GM21447 (cell line): ENCODE measurements around the gene TBC1D5.
"Not testable (repeated sequence)": the region's sequence is repeated elsewhere in the genome, so short reads cannot be mapped to it uniquely, and the experiment has no call there.

Source experiments
- ATAC-seq: cut with Tn5 transposase; IDR thresholded peaks from one replicate; pipeline ENCODE4 v1.9.1; 2021; ENCODE audit not compliant: unreplicated experiment

TBC1D5 gene

DNA sequence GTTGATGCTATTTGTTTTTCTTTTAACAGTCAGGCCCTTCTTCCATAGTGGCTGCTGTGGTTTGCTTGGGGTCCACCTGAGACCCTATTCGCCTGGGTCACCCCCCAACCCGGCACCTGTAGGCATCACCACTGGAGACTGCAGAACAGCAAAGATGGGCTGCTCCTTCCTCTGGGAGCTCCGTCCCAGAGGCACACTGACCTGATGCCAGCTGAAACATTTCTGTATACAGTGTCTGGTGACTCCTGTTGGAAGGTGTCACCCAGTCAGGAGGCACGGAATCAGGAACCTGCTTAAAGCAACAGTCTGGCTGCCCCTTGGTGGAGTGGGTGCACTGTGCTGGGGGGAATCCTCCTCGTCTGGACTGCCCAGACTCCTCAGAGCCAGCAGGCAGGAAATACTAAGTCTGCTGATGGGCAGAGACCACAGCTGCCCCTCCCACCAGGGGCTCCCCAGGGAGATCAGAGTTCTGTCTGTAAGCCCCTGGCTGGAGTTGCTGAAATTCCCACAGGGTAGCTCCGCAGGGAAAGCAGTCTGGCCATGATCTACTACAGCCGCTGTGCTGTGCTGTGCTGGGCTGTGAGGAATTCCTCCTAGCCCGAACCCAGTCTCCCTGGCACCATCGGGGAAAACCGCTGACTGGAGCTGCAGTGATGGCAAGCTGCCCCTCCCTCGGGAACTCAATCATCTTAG lies 248.2 kb downstream of the TBC1D5 start:
- ATAC-seq, result no peak

- no peak for ATAC-seq
Measured at GRCh38 chr3:17491601-17492000, 250.8 kb downstream of the TBC1D5 start.

DNA sequence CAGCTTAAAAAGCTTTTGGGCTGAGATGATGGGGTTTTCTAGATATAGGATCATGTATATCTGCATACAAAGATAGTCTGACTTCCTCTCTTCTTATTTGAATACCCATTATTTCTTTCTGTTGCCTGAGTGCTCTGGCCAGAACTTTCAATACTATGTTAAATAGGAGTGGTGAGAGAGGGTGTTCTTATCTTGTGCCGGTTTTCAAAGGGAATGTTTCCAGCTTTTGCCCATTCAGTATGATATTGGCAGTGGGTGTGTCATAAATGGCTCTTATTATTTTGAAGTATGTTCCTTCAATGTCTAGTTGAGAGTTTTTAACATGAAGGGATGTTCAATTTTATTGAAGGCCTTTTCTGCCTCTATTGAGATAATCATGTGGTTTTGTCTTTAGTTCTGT lies 251.2 kb downstream of the TBC1D5 start:
- ATAC-seq, result not testable (repeated sequence)

GRCh38 chr3:17489139-17489538 lies 253.3 kb downstream of the TBC1D5 start:
- ATAC-seq, result no peak

GRCh38 chr3:17481116-17481515 lies 261.3 kb downstream of the TBC1D5 start:
- no peak for ATAC-seq

DNA sequence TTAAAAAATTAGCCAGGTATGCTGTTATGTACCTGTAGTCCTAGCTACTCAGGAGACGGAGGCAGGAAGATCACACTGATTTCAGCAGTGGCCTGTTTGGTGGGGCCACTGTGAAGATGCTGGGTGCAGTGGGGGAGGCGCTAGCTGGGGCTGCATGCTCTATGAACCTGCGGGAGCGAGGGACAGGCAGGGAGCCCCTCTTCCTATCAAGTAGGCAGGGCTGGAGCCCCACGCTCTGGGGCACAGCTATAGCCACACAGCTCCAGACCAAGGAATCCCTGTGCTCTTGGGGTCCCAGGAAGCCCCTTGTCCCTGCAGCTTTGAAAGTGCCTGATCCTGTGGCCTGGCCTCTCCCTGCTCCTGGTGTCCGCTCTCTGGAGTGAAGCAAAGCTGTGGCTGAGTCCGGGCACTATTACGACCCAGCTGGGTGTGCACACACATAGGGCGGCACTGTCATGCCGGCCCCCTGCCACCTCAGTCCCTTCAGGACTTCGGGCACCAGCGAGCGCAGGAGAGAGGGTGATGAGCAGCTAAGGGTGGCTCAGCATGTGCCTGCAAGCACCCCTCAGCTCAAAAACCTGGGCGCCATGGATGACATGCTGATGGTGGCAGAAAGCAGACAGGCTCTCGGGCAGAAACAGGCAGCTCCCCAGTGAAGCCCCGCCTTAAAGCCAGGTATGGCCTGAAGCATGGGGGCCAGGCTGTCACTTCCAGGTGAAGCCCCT lies 262.6 kb downstream of the TBC1D5 start:
- no peak for ATAC-seq

DNA sequence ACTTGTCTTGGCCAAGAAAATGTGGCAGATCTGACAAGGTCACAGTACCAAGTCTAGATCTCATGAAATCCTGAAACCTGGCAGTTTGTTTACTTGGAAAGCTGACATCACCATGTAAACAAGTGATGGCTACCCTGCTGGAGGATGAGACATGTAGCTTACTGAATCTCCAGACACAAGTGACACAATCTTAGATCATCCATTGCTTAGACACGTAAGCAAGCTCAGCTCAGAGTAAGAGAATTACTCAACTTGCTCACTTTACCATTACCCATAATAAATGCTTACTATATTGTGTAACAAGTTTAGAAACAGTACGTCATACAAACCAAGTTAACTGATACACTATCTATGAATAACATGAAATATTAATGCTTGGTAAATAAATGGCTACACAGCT lies 263.8 kb downstream of the TBC1D5 start:
- no peak for ATAC-seq

GRCh38 chr3:17473761-17474160 lies 268.7 kb downstream of the TBC1D5 start:
- no peak for ATAC-seq

DNA sequence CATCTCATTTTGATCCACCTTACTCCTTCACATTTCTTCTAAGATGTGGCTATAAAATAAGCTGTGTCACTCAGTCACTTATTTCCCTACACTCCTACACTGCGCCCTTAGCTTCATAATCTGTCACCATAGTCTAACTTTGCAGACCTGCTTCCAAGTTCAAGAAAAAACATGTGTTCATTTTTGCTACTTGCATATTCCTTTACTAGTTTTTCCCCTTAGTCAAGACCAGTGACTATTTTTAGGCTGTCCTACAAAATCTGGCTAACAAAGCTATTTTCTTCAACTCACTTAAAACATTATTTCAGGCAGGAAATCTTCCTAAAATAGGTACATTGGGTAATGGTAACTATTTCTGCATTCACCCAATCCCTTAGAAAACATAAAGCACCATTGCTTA lies 272.5 kb downstream of the TBC1D5 start:
- ATAC-seq, result no peak

- no peak for ATAC-seq
Measured at GRCh38 chr3:17469520-17469919, 272.9 kb downstream of the TBC1D5 start.

DNA sequence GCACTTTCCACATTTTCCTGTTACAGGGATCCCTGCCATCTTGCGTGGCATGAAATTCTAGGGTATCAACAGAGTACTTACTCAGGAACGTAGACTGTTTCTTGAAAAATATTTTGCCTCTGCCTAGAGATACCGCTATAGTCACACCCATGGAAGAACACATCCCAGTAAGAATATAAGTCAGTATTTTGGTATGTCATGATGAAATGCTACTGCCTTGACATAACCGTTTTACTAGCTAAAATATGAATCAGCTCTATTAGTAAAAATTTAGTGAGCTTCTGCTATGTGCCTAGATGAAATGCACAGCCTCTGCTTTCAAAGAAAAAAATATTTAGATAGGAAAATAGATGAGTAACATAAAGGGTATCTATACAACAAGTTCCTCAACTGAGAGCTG lies 276.4 kb downstream of the TBC1D5 start:
- no peak for ATAC-seq

DNA sequence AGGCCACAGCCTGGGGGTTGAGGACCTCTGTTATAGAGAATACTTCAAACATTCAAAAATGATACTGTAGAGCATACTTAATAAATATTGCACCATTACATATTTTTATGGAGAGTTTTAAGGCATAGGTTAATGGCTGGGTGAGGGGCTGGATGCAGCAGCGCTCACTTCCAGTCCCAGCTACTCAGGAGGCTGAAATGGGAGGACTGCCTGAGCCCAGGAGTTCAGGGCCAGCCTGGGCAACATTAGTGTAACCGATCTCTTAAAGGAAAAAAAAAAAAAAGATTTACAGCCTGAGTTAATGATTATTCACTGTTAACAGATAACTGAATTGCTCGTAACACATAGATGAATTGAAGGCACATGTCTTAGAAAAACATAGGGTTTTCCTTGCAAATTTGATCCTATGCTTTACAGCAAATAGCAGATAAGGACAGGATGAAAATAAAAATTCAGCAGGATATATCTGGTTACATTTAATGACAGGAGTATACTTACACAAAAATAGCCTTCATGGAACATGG lies 282.9 kb downstream of the TBC1D5 start:
- no peak for ATAC-seq

- no peak for ATAC-seq
Measured at GRCh38 chr3:17456650-17457049, 285.8 kb downstream of the TBC1D5 start.

GRCh38 chr3:17456046-17456445 lies 286.4 kb downstream of the TBC1D5 start:
- ATAC-seq, result no peak

DNA sequence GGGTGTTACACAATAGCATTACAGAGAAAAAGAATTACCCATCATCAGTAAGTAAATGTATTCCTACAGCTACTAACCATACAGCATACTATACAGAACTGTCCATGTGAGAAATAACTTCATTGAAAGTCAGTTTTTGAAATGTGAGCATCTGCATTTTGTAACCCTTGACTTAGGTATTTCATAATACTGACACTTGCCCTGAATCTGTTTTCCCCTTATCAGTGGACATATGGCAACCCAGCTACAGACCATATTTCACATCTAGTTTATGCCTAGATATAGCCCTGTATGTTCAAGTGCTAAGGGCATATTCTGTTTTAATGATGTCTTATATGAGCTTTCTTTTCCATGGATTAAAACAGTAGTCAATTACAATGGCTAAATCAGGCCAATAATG lies 297.6 kb downstream of the TBC1D5 start:
- ATAC-seq, result no peak

- ATAC-seq, result no peak
Measured at GRCh38 chr3:17443142-17443541, 299.3 kb downstream of the TBC1D5 start.

DNA sequence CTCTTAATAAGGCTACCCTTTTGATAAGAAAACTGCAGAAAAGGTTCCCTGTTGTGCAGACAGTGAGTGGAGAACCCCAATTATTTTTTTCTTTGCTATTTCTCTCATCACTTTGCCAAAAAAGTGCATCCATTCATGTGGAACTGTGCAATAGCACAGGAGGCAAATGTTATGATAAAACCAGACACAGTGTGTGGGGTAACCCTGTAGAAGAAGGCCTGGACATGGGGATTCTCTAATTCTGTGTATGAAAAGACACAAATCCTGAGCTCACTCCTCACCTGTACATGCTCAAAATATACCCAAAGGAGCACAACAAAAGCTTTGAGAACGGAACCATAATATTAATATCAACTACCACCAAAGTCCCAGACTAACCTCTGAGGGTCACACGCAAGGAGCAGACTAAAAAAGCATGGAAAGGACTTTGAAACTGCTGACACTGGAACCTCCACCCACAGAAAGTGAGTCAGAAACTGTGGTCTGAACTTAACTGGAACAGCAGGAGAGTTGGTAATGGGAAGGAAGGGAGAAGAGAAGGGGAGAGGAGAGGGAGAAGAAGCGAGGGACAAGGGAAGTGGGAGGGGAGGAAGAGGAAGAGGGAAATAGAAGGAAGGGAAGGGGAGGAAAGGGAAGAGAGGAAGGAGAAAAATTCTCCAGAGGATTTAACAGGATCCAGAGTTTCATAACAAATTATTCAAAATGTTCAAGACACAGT lies 299.9 kb downstream of the TBC1D5 start:
- no peak for ATAC-seq

GRCh38 chr3:17433876-17434275 lies 308.6 kb downstream of the TBC1D5 start:
- ATAC-seq, result no peak

GRCh38 chr3:17432236-17432635 lies 310.2 kb downstream of the TBC1D5 start:
- ATAC-seq, result no peak

DNA sequence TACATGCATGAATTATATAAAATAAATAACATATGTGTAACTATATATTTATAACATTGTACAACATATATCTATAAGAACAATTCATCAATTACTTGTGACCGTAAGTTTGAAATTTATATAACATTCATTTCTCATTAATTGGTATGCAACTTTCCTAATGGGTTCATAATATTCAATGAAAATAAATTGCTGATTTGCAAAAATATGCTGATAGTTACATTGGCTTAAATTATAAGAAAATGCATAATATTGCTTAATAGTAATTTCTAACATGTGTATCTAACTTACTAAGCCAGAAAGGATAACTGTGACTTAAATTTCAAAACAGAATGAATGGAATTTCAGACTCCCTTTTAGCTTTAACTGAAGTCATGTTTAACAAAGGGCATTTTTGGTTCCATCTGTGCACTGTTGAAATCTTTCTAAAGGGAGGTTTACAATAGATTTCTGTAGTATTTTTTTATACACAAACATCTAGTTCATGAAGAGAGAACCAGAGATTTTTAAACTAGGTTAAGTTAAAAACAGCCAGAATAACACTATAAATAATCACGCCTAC lies 310.9 kb downstream of the TBC1D5 start:
- no peak for ATAC-seq

DNA sequence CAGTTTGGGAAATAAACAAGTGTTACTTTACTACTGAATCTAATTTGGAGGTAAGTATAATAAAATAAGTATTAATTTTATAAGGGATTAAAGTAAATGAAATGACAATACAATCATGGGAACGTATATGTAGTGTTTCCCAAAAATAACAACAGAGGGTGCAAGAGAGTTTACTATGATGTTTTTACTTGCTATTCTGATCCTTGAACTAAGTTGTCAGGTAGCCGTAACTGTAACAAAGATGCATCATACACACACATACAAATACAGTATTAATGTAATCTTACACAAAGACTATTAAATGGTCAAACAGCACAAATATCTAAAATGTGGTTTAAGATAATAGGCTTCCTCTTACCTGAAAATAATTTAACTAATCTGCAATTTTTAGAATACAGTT lies 311.4 kb downstream of the TBC1D5 start:
- ATAC-seq, result no peak

DNA sequence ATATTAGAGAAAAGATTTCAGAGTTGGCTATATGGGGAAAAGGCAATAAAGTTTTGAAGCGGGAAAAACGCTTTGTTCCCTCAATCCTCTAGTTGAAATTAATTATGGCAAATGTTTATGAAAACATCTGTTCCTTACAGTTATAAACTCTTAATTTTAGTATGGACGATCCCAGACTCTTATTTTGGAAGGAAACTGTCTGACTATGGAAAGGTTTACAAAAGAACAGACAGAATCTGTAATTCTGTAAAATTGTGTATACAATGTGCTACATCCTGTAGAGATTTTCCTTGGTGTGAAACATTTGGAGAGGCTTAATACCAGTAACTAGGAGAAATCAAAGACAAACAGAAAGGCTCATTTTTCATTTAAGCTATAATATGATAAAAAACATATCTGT lies 311.8 kb downstream of the TBC1D5 start:
- ATAC-seq, result no peak
